ENCODE measurements around the gene SEPTIN8. TPM values are rescaled to one million over a fixed set of nuclear protein-coding genes. Genes with fewer than 3 reads are reported as not detected.

SEPTIN8 gene
- polyA plus RNA-seq, 6 donors from 2014 or later = 0.11 to 0.27 (median 0.22) TPM; not detected in 2

DNA sequence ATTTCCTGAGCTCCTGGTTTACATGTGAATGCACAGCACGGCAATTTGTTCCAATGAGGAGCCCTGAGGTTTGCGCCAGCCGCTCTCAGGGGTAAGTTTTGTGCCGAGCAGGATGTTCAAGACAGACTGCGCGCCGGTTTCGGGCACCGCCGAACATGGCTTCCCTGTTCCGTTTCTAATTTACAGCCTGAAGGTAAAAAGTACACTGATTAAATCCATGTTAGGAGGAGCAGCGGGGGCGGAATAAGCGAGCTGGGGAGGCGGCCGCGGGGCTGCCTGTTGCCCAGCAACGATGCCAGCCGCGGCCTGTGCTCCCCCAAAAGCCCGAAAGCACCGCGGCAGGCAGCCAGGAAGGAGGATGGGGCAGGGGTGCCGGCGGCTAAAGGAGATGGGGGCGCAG lies 42.4 kb upstream of the SEPTIN8 start:
- Mint-ChIP-seq H3K9me3 (no peaks in the 10 kb centered on the region), H3K36me3 (peaks cover 0 to 4% of the 10 kb centered on the region in 2 donors), H3K27ac (peak overlapping the region in 1 of 6 donors; percentile 97), H3K4me1 (peaks cover 8 to 23% (median 18%) of the 10 kb centered on the region in 3 donors), H3K27me3 (peaks cover 21 to 56% (median 32%) of the 10 kb centered on the region in 3 donors), H3K4me3 (peak overlapping the region; percentile 18 to 84 (median 76))
- peak; percentile 21 to 44 for ATAC-seq (ENCODE audit: low read depth in 2 of 2)
- no peak for DNase-seq

DNA sequence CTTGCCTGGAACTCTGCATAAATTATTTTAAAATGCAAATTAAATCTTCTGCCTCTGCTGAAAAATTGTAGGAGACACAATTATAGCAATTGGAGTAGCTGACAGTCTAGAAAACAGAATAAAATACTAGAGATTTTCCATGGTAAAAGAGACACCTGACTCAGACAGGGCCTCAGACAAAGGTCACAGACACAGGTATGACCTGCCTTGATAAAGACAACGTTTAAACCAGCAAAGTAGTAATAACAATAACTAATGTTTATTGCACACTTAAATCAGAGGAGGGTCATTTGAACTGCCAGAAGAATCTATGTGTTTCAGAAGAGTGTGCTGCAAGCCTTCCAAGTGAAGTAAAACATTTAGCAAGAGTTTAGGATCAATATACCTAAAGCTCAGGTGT lies 40.0 kb upstream of the SEPTIN8 start:
- DNase-seq (no peak), ATAC-seq (ENCODE audit: low read depth in 2 of 2) (no peak)
- Mint-ChIP-seq H3K9me3 (no peaks in the 10 kb centered on the region), H3K27ac (no peak overlapping the region), H3K36me3 (peaks cover 0 to 4% of the 10 kb centered on the region in 2 donors), H3K27me3 (peaks cover 25 to 48% (median 31%) of the 10 kb centered on the region in 3 donors), H3K4me1 (peaks cover 8 to 29% (median 25%) of the 10 kb centered on the region in 3 donors), H3K4me3 (peak overlapping the region in 1 of 8 donors; percentile 6)

DNA sequence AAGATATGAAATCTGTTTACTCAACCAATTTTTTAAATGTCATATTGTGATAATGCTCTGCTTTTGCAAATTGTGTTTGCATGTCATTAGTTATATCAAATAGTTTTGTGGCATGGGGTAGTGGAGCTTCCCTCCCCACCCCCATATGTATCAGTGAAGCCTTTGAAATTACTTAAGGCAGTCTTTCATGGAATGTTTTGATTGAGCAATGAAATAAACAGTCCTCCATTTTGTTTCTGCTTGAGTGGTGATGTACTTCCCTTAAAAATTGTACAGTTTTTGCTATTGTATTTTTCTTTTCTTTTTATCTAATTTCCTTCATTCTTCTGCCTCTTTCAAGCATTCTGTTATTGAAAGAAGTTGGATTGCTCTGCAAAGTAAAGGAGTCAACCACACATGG lies 39.5 kb upstream of the SEPTIN8 start:
- H3K27ac Mint-ChIP-seq = no peak overlapping the region
- H3K27me3 Mint-ChIP-seq = peaks cover 24 to 46% (median 31%) of the 10 kb centered on the region in 3 donors
- H3K4me3 Mint-ChIP-seq = no peak overlapping the region
- DNase-seq = no peak
- H3K9me3 Mint-ChIP-seq = no peaks in the 10 kb centered on the region
- ATAC-seq (ENCODE audit: low read depth in 2 of 2) = no peak
- peaks cover 8 to 34% (median 25%) of the 10 kb centered on the region in 3 donors for H3K4me1 Mint-ChIP-seq
- H3K36me3 Mint-ChIP-seq = peaks cover 0 to 4% of the 10 kb centered on the region in 2 donors

DNA sequence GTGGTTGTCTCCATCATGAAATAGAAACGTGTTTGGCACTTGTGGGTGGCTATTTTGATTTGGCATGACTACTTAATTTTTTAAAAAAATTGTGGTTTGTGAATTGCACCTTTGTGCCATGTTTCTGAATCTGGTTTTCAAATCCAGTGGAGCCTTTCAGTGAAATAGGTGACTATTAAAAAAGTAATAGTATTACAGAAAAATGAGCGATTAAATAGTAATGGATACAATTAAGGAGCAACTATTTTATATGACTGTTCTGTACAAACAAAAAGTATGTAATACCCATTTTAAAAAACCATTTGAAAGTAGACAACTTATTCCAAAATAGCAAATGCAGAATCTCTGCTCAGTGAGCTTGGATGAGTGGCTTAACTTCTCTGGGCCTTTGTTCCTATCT lies 39.0 kb upstream of the SEPTIN8 start:
- ATAC-seq (ENCODE audit: low read depth in 2 of 2) (no peak), DNase-seq (no peak)
- no peak overlapping the region for H3K4me3 Mint-ChIP-seq
- H3K9me3 Mint-ChIP-seq = no peaks in the 10 kb centered on the region
- peaks cover 0 to 4% of the 10 kb centered on the region in 2 donors for H3K36me3 Mint-ChIP-seq
- H3K27ac Mint-ChIP-seq = no peak overlapping the region
- peaks cover 8 to 34% (median 25%) of the 10 kb centered on the region in 3 donors for H3K4me1 Mint-ChIP-seq
- peaks cover 24 to 46% (median 36%) of the 10 kb centered on the region in 3 donors for H3K27me3 Mint-ChIP-seq

DNA sequence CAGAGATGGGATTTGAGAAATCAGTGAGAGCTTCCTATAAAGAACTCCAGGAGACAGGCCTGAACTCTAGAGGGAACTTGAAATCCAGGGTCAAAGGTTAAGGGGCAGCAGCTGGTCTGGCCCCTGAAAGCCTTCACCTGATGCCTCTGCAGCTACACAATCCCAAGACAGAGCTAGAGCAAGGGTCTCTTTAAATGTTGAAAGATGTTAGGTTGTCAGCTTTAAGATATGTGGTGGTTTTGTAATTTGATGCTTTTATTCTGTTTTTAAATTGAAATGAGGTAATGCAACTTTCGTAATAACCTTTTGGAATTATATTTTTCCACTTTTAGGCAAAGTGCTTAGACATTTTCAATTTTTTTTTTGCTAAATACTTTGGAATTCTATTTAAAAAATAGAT lies 38.4 kb upstream of the SEPTIN8 start:
- Mint-ChIP-seq H3K27ac (peak overlapping the region in 1 of 6 donors; percentile 38), H3K9me3 (no peaks in the 10 kb centered on the region), H3K36me3 (peaks cover 0 to 4% of the 10 kb centered on the region in 2 donors), H3K4me3 (peak overlapping the region in 6 of 8 donors; percentile 49 to 78 (median 60)), H3K27me3 (peaks cover 27 to 48% (median 41%) of the 10 kb centered on the region in 3 donors), H3K4me1 (peaks cover 8 to 31% (median 25%) of the 10 kb centered on the region in 3 donors)
- DNase-seq (no peak), ATAC-seq (ENCODE audit: low read depth in 2 of 2) (no peak)

- peak overlapping the region in 6 of 8 donors; percentile 49 to 78 (median 60) for H3K4me3 Mint-ChIP-seq
- DNase-seq = no peak
- peaks cover 0 to under 1% (median 0%) of the 10 kb centered on the region in 7 donors for H3K9me3 Mint-ChIP-seq
- ATAC-seq (ENCODE audit: low read depth in 2 of 2) = peak in 1 of 2 donors; percentile 2
- no peak overlapping the region for H3K27ac Mint-ChIP-seq
- H3K36me3 Mint-ChIP-seq = no peaks in the 10 kb centered on the region
- peaks cover 27 to 48% (median 42%) of the 10 kb centered on the region in 3 donors for H3K27me3 Mint-ChIP-seq
- peaks cover 4 to 25% (median 17%) of the 10 kb centered on the region in 3 donors for H3K4me1 Mint-ChIP-seq
These were observed 37.7 kb upstream of the SEPTIN8 start for GRCh38 chr5:132814503-132815294.

GRCh38 chr5:132813599-132814502 lies 36.8 kb upstream of the SEPTIN8 start:
- ATAC-seq (ENCODE audit: low read depth in 2 of 2) = peak; percentile 56 to 59
- Mint-ChIP-seq H3K9me3 (peaks cover 0 to 2% (median 0%) of the 10 kb centered on the region in 7 donors), H3K27ac (no peak overlapping the region), H3K36me3 (no peaks in the 10 kb centered on the region), H3K4me3 (peak overlapping the region in 2 of 8 donors; percentile 32 to 71), H3K4me1 (peaks cover 0 to 20% (median 12%) of the 10 kb centered on the region in 3 donors), H3K27me3 (peaks cover 34 to 48% (median 42%) of the 10 kb centered on the region in 3 donors)
- DNase-seq = peak; percentile 31

DNA sequence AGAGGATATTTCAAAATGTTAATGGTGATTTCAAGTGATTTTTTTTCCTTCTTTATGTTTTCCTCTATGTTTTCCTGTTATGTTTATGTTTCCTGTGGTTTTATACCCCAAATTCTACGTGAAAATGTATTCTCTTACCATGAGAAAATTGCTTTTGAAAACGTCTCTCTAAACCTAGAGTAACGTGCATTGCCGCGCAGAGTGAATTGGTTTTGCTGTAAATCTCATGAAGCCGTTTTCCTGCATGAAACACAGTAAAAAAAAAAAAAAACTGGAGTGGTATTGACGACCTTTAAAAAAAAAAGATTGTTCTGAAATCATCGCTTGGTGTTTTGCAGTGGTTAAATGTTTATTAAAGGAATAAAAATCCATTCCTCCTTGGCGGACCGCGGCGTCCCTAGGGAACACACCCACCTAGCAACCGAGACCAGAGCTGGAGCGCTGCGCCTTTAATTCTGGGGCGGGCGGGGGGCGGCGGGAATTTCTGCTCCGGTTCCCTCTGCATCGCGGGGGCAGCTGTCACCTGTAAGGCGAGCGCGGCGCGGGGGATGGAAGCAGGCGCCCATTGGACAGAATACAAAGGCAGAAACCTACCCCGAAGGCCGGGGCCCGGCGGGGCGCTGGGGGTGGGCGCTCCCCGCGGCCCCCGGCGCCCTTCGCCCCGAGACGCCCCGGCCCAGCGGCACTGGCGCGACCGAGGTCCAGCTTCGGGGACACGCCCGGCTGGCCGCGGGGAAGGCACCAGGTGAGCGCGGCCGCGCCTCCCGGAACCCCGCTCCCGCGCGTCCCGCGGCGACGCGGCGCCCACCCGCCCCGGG lies 36.0 kb upstream of the SEPTIN8 start, which contains the start of gene SOWAHA:
SOWAHA (plus strand) TSS at position 522 of the 818 bp plus-strand sequence. CDS start 320 bp downstream, outside the sequence.
- H3K27ac Mint-ChIP-seq = peak within 1 kb of the TSS in 3 of 6 donors; percentile 36 to 90 (median 79)
- peak within 1 kb of the TSS; percentile 65 to 91 (median 79) for H3K4me3 Mint-ChIP-seq
- H3K9me3 Mint-ChIP-seq = peaks cover 0 to 2% (median 0%) of the 10 kb centered on the region in 7 donors
- ATAC-seq (ENCODE audit: low read depth in 2 of 2) (peak; percentile 31 to 36), DNase-seq (no peak)
- peaks cover 0 to 20% (median 12%) of the 10 kb centered on the region in 3 donors for H3K4me1 Mint-ChIP-seq
- peaks cover 34 to 46% (median 44%) of the 10 kb centered on the region in 3 donors for H3K27me3 Mint-ChIP-seq
- H3K36me3 Mint-ChIP-seq = no peaks in the 10 kb centered on the region

- no peaks in the 10 kb centered on the region for H3K36me3 Mint-ChIP-seq
- peak overlapping the region in 3 of 6 donors; percentile 36 to 90 (median 79) for H3K27ac Mint-ChIP-seq
- peaks cover 0 to 18% (median 12%) of the 10 kb centered on the region in 3 donors for H3K4me1 Mint-ChIP-seq
- peaks cover 39 to 51% (median 44%) of the 10 kb centered on the region in 3 donors for H3K27me3 Mint-ChIP-seq
- DNase-seq (no peak), ATAC-seq (ENCODE audit: low read depth in 2 of 2) (peak; percentile 19 to 48)
- H3K4me3 Mint-ChIP-seq = peak overlapping the region in 7 of 8 donors; percentile 65 to 91 (median 83)
- H3K9me3 Mint-ChIP-seq = peaks cover 0 to 2% (median 0%) of the 10 kb centered on the region in 7 donors
These were observed 35.2 kb upstream of the SEPTIN8 start for GRCh38 chr5:132812123-132812765.

GRCh38 chr5:132810605-132811004 lies 33.6 kb upstream of the SEPTIN8 start:
- H3K36me3 Mint-ChIP-seq = no peaks in the 10 kb centered on the region
- H3K9me3 Mint-ChIP-seq = peaks cover 0 to 5% (median 0%) of the 10 kb centered on the region in 7 donors
- no peak overlapping the region for H3K4me3 Mint-ChIP-seq
- no peak for ATAC-seq (ENCODE audit: low read depth in 2 of 2)
- peaks cover 0 to 18% (median 12%) of the 10 kb centered on the region in 3 donors for H3K4me1 Mint-ChIP-seq
- no peak for DNase-seq
- no peak overlapping the region for H3K27ac Mint-ChIP-seq
- H3K27me3 Mint-ChIP-seq = peaks cover 39 to 63% (median 44%) of the 10 kb centered on the region in 3 donors

DNA sequence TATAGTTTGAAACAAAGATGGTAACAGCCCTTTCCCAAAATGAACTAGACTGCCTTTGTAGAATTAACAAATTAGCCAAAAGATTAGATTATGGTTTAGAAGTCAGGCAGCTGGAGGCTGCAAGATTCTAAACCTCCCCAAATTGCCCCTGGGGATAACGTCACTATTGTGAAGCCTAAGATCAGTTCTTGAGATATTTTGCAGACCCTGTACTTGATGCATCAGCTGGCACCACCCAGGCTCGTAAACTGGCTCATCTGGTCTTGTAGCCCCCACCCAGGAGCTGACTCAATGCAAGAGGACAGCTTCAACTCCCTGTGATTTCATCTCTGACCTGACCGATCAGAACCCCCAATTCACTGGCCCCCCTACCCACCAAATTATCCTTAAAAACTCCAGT lies 31.8 kb upstream of the SEPTIN8 start:
- no peak overlapping the region for H3K4me3 Mint-ChIP-seq
- H3K27ac Mint-ChIP-seq = no peak overlapping the region
- no peak for DNase-seq
- H3K4me1 Mint-ChIP-seq = peaks cover 5 to 24% (median 20%) of the 10 kb centered on the region in 3 donors
- H3K9me3 Mint-ChIP-seq = peaks cover 0 to 8% (median 2%) of the 10 kb centered on the region in 7 donors
- H3K27me3 Mint-ChIP-seq = peaks cover 47 to 75% (median 52%) of the 10 kb centered on the region in 3 donors
- ATAC-seq (ENCODE audit: low read depth in 2 of 2) = no peak
- no peaks in the 10 kb centered on the region for H3K36me3 Mint-ChIP-seq

DNA sequence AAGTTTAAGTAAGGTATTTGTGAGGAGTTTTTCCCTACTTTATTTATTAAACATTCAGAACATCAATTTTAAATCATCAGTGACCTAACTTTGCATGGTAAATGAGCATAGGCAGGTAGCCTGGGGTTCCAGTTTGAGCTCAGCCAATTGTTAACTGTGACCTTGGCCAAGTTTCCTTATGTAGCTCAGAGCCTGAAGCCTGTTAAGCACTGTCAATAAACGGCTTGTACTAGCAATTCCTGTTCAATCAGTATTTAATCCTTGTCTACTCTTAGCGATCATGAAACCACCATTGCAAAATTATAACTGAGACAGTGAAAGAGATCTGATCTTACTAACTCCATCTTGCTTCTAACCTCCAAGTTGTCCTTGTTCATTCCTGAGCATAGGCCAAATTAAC lies 31.4 kb upstream of the SEPTIN8 start:
- Mint-ChIP-seq H3K27me3 (peaks cover 47 to 79% (median 54%) of the 10 kb centered on the region in 3 donors), H3K27ac (no peak overlapping the region)
- no peak for ATAC-seq (ENCODE audit: low read depth in 2 of 2)

More for the DNA sequence above, 31.4 kb upstream of the SEPTIN8 start:
- Mint-ChIP-seq H3K9me3 (peaks cover 0 to 8% (median 2%) of the 10 kb centered on the region in 7 donors), H3K4me3 (no peak overlapping the region), H3K36me3 (no peaks in the 10 kb centered on the region), H3K4me1 (peaks cover 5 to 25% (median 20%) of the 10 kb centered on the region in 3 donors)
- no peak for DNase-seq

All from naive B cell (primary cell).